Stimulated activated CD8-positive, alpha-beta memory T cell treated with anti-CD3 and anti-CD28 coated beads, Interleukin-7, amount 100 ng/mL, for 48 hours (primary cell): Measurements from ENCODE around the gene NPAP1.
"Not testable (repeated sequence)": the region's sequence is repeated elsewhere in the genome, so short reads cannot be mapped to it uniquely, and the experiment has no call there.

Experiments used
- DNase-seq, 2 donors: peaks; one replicate each; pipeline ENCODE4 v3.0.0-alpha.2; 2020; ENCODE audit warnings: low read depth in 1 of 2; ENCODE audit errors: extremely low read depth in 1 of 2

NPAP1 gene, protein sequence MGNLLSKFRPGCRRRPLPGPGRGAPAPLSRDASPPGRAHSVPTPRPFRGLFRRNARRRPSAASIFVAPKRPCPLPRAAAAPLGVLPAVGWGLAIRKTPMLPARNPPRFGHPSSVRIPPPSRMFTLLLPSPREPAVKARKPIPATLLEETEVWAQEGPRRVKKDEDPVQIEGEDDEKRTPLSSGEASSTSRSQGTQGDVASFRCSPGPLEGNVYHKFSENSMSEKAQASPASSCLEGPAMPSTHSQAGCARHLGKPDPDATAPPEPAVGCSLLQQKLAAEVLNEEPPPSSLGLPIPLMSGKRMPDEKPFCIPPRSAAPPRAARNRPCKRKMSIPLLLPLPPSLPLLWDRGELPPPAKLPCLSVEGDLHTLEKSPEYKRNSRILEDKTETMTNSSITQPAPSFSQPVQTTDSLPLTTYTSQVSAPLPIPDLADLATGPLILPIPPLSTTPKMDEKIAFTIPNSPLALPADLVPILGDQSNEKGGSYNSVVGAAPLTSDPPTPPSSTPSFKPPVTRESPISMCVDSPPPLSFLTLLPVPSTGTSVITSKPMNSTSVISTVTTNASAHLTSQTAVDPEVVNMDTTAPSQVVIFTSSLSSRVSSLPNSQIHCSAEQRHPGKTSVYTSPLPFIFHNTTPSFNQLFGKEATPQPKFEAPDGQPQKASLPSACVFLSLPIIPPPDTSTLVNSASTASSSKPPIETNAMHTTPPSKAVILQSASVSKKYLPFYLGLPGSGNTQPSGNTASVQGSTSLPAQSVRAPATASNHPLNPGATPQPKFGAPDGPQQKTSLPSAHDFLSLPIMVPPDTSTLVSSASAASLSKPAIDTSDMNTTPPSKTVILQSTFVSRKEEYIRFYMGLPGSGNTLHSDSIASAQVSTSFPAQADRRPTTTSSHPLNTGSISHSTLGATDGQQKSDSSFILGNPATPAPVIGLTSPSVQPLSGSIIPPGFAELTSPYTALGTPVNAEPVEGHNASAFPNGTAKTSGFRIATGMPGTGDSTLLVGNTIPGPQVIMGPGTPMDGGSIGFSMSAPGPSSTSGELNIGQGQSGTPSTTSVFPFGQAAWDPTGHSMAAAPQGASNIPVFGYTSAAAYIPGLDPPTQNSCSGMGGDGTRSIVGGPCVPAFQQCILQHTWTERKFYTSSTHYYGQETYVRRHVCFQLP

DNA sequence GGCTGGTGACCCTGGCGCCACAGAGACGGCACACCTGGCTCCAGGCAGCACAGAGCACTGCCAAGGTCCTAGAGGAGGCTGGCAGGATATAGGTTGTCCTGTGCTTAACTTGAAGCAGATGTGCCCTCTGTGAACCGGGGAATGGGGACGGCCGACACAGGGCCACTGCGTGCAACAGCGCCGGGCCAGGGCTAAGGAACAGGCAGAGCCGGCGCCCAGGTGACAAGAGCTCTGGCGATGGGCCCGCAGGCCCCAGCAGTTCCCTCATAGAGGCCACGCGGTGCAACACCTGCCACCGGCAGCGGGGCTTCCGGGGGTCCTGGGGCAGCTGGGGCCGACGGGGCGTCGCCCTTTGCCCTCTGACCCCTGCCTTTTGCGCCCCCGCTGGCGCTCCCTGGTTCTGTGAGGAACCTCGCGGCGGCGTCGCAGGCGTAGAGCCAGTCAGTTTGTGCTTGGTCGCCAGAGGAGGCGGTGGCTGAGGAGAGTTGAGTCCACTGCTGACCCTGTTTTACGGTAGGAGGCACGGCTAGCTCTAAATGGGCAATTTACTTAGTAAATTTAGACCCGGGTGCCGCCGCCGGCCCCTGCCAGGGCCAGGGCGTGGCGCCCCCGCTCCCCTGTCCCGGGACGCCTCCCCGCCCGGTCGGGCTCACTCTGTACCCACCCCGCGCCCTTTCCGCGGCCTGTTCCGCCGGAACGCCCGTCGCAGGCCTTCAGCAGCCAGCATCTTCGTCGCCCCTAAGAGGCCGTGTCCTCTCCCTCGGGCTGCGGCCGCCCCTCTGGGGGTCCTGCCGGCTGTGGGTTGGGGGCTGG, at the start of gene NPAP1:
Gene NPAP1 (plus strand): TSS at position 444 of the 813 bp plus-strand sequence. CDS start 93 bp downstream, at position 537.
- DNase-seq, result no peak

DNA sequence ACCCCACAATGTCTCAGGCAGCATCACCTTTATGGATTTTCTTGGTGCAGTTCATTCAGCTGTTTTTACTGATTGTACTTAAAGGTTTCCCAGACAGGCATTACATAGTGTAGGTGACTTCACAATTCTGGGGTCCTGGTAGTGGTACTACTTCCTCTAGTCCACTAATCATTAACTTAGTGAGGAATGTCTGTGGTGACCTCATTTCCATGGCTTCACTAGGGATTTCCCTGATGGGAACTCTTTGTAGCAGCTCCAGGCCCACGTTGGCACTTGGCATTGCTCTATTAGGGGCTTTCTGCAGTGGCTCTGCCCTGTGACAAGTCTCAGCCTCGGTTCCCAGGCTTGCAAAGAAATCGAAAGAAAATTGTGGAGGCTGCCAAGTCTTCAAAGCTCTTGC, 48.1 kb upstream of the NPAP1 start:
- DNase-seq, result no peak

DNA sequence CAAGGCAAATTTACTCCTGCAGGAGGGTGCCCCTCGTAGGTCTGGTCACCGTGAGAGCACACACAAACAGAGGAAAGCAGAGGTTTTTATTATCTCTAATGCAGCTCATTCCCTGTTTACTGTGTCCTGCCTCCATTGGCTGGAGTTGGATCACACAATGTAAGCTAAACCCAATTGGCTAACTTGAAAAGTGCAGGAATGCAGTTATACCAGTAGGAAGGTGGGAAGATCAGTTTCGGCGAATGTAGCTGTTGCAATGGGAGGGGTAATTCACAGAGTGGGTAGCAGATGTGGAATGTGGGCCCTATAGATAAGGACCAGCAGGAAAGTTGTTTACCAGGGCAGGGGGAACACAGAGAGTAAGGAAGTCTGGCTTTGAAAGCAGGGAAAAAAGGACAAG, 42.5 kb upstream of the NPAP1 start:
- no peak for DNase-seq

DNA sequence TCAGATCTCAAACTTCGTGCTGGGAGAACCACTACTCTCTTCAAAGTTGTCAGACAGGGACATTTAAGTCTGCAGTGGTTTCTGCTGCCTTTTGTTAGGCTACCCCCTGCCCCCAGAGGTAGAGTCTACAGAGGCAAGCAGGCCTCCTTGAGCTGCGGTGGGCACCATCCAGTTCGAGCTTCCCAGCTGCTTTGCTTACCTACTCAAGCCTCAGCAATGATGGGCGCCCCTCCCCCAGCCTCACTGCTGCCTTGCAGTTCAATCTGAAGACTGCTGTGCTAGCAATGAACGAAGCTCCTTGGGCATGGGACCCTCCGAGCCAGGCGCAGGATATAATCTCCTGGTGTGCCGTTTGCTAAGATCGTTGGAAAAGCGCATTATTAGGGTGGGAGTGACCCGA, 36.2 kb upstream of the NPAP1 start:
- DNase-seq, result not testable (repeated sequence)

DNA sequence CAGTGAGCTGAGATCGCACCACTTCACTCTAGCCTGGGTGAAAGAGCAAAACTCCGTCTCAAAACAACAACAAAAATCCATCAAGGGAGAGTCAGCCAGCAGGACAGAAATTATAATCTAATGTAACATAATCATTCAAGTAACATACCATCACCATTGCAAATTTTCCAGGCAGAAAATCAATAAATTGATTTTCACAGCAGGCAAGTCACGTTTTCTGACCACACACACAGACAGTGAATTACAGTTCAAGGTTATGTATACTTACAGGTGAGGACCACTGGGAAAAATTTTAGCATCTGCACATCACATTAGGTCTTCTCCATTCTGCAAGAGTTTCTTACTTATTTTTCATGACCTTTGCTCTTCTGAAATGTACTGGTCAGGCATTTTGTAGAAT, 29.9 kb upstream of the NPAP1 start:
- no peak for DNase-seq

DNA sequence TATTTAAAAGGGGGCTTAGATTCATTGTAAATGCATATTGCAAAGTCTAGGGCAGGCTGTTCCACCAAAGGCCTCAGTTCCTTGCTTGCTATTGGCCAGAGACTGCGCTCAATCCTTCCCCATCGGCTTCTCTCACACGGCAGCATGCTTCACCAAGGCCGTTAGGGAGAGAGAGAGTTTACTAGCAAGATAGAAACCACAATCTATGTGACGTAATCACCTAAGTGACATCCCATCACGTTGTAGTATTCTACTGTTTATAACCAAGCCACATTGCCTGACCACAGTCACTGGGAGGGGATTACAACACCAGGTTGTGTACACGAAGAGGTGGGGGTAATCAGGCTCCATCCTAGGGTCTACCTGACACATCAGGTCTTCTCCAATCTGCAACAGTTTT, 16.0 kb upstream of the NPAP1 start:
- DNase-seq, result no peak

DNA sequence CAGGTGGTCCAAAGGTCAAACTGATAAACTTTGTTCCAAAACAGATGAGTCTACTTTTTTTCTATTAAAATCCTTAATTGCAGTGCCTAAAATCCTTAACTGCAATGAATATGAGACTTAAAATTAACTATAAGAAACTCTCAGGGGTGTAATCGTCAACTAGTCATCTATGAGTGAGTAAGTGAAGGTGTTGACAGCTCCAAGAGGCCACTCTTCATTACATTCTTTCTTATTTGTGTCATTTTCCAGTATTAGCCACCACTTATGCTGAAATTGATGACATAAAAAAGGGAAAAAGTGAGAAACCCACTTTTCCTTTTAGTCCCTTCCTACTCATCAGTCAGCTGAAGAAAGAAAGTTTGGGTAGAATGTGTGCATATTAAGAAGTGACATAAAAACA, 12.6 kb upstream of the NPAP1 start:
- no peak for DNase-seq

DNA sequence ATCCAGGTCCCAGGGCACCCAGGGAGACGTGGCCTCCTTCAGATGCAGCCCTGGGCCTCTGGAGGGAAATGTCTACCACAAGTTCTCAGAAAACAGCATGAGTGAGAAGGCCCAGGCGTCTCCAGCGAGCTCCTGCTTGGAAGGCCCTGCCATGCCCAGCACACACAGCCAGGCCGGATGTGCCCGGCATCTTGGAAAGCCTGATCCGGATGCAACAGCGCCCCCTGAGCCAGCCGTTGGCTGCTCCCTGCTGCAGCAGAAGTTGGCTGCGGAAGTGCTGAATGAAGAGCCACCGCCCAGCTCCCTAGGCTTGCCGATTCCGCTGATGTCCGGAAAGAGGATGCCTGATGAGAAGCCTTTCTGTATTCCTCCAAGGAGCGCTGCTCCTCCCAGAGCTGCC, 856 bp downstream of the NPAP1 start:
- no peak for DNase-seq

DNA sequence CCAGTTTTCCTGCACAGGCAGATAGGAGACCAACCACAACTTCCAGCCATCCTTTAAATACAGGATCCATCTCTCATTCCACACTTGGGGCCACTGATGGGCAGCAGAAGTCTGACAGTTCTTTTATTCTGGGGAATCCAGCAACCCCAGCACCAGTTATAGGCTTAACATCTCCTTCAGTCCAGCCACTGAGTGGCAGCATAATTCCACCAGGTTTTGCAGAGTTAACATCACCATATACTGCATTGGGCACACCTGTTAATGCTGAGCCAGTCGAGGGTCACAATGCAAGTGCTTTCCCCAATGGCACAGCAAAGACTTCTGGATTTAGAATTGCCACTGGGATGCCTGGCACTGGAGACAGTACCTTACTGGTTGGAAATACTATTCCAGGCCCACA, 2.9 kb downstream of the NPAP1 start:
- no peak for DNase-seq

DNA sequence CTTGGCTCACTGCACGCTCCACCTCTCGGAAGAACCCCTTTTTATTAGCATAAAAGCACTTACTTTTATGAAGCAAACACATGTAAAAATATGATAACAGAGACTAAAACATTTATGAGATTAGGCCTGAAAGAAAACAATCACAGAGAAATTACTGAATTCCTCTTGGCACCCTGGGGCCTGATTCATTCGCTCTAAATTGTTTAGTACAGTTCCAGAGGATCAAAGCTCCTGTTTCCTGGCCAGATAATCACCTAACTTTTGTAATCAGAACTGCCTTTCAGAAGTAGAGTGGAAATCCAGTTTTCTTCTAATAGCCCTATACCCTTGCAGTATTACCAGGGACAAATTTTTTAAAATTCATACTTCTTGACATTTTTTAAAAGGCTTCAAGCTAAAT, 6.4 kb downstream of the NPAP1 start:
- no peak for DNase-seq

DNA sequence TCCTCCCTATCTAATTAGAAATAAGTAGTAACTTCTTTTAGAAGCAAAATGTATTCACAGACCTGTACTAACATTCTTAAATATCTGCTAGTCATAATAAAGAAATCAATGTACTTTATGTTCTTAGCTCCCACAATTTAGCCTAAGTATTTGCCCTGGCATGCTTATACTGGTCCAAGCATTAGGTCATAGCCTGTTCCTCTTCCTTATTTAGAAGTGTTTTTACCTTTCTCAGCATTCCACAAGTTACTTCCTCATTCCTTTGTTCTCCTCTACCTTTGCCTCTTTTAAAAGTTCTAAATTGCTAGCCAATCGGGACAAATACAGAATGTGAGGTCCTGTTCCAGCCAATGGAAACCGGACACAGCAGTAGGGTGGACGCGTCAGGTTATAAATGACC, 7.3 kb downstream of the NPAP1 start:
- not testable (repeated sequence) for DNase-seq

DNA sequence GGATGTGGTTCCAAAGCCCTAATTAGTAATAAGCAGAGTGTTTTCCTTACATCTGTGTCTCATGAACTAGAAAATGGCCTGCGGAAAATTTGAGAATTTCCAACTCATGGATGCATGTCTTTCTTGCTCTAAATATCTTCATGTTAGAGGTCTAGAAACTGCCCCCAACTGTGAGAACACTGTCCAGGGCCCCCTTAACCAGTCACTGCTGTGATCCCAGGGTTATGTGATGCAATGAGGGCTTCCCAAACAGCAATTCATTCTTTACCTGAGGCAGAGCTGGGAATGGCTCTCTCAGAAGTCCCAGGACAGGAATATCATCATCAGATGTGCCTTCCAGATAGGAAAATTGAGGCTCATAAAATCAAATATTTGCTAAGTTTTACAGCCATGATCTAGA, 8.2 kb downstream of the NPAP1 start:
- DNase-seq, result no peak

DNA sequence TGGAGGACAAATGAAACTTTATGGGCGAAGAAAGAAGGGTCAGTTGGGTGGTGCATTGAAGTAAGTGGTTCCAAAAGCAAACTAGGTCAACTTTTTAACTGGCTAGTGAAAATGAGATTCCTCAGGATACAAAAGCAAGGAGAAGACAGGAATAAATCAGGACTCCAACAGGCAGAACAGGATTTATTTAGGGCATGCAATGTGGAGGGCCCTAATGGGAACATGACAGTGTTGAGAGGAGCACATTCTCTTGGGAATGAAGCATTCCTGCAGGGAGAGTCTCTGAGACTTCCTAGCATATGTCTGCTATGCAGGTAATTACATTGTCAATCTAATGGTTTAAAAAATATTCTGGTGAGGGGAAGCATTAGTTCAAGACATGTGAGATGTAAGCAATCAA, 8.7 kb downstream of the NPAP1 start:
- DNase-seq, result no peak

DNA sequence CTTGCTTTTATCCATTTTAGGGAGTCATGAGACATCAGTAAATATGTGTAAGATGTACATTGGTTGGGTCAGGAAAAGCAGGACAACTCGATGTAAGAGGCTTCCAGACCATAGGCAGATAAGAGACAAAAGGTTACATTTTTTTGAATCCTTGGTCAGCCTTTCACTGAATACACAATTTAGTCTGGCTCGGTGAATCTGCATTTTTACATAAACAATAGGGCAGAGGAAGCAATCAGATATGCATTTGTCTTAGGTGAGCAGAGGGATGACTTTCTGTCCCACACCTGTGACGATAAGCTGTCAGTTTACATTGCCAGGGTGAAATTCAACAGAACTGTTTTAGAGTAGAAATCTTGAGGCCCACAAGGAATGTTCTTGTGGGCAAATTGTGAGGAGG, 20.6 kb downstream of the NPAP1 start:
- DNase-seq, result no peak

DNA sequence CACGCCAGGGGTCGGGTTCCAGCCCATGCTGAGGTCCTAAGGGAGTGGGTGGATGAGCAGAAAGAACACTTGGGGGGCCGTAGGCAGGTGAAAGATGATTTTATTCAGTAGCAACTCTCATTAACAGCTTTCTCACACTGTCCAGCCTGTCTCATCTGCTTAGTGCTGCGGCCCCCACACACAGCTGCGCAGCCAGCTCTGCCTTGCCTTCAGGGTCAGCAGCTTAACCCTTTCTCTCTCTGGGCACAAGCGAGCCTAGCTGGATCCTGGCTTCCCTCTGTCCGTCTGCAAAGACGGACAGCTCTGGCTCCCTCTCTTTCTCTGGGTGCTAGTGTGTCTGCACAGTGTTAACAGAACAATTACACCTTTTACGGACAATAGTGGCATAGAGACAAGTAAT, 21.3 kb downstream of the NPAP1 start:
- DNase-seq, result no peak

DNA sequence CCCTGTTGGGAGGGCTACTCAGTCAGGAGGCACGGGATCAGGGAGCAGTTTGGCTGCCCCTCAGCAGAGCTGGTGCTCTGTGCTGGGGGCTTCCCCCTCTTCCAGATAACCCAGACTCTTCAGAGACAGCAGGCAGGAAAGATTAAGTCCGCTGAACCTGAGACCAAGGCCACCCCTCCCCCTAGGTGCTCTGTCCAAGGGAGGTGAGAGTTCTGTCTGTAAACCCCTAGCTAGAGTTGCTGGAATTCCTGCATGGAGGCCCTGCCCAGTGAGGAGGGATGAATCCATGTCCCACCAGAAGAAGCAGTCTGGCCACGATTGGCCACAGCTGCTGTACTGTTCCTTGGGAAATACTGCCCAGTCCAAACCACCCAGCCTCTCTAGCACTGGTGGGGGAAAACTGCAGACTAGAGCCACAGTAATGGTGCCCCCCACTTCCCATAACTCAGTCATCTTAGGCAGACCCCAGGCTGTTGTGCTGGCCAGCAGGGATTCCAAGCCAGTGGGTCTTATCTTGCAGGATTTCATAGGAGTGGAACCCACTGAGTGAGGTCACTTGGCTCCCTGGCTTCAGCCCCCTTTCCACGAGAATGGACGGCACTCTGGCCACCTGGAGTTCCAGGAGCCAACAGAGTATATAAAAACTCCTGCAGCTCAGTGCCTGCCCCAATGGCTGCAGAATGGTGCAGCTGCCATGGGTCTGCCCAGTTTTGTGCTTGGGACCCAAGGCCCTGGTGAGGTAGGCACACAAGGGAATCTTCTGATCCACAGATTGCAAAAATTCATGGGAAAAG, 42.9 kb downstream of the NPAP1 start:
- DNase-seq, result no peak

DNA sequence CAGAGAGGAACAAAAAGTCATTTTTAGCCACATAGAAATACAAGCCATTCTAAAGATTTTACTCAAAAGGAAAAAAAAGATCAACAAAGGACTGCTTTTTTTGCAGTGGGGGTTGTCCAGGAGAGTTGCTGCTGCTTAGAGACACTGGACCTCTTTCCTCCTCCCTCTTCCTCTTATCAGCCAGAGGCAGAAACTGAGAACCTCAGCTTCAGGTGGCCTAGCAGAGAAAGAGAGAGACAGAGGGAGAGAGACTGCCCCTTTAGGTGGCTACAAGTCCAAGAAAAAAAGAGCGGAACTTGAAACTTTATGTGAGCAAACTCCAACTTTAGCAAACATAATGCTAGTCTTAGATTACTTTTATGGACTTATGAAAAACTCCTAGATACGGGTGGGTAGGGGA, 54.2 kb downstream of the NPAP1 start:
- DNase-seq, result no peak
